ENCODE results near the gene SLC7A14. TPM values are rescaled to one million over a fixed set of nuclear protein-coding genes. Genes with fewer than 3 reads are reported as not detected.

The SLC7A14 gene
- total RNA-seq, 2 donors from 2014 or later, result 0.26 TPM; not detected in 1

DNA sequence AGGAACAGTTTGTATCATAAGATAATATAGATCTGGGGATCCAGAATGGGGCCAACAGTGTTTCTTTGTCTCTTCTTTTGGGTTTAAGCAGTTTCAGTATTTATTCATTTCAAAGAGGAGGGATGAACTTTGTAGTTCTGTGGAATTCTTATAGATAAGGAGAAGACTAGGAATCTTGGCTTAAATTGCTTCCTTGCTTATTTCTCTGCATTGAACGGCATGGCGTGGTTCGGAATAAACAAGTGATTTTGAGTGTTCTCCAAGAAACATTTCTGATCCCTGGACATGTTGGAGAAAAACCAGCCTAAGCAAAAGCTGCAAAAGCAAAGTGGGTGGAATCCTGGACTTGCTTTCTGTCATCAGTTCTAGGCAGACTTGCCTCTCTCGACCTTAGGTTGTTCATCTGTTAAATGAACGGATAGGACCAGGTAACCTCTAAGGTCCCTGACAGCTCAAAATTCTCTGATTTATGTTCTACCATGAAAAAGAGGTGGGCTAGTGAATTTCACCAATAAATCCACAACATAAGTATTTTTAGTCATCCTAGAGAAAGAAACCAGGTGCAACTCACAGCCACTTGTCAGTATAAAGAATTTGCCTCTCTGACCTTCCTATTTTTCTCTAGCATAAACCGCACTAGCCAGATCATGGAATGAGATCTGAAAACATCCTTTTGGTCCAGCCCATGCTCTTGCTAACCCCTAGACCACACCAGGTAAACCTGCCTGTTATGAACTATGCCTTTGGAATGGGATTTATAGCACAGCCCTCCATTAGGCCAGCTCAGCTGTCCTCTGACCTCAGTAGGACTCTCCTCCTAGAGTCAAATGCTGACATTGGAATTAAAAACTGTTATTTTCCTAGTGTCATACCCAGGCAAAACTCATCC, 88.4 kb downstream of the SLC7A14 start:
- ATAC-seq, result no peak
- 73 to 82% methylated on average over 6 of the region's 6 CpGs for WGBS, 2 donors
- TF ChIP-seq POLR2A (IDR thresholded peaks at IDR 0.05), result no peak
- no peak for TF ChIP-seq CTCF (IDR thresholded peaks at IDR 0.05)
- no peaks in the 10 kb centered on the region for H3K4me1 ChIP-seq
- H3K36me3 ChIP-seq (replicated peaks in 1 of 2; ENCODE audit: insufficient read depth in 1 of 2, low read depth in 2 of 2), result no peaks in the 10 kb centered on the region
- no peak overlapping the region for H3K4me3 ChIP-seq
- no peaks in the 10 kb centered on the region for H3K27me3 ChIP-seq
- H3K9me3 ChIP-seq, result no peaks in the 10 kb centered on the region
- intact Hi-C loops (cut with DNase I), result no loop called here
- H3K27ac ChIP-seq, result no peak overlapping the region
- DNase-seq, result no peak

DNA sequence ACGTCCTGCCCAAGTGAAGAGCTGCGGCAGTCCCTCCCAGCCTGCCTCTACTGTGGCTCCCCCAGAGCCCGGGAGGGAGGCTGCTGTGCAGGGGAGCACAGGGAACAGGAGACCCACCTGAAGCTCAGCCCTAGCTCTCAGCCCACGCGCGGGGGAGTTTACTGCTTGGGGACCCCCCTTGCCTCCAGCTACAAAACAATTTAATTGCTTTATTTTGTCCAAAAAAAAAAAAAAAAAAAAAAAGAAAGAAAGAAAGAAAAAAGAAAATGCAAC, 89.1 kb downstream of the SLC7A14 start:
- no peaks in the 10 kb centered on the region for H3K9me3 ChIP-seq
- no peaks in the 10 kb centered on the region for H3K36me3 ChIP-seq (replicated peaks in 1 of 2; ENCODE audit: insufficient read depth in 1 of 2, low read depth in 2 of 2)
- intact Hi-C loops (cut with DNase I), result no loop called here
- 79 to 91% methylated on average over 4 to 5 of the region's 6 CpGs for WGBS, 2 donors
- ATAC-seq (no peak), DNase-seq (no peak)
- no peaks in the 10 kb centered on the region for H3K27me3 ChIP-seq
- no peak overlapping the region for H3K4me3 ChIP-seq
- no peaks in the 10 kb centered on the region for H3K4me1 ChIP-seq
- TF ChIP-seq CTCF (IDR thresholded peaks at IDR 0.05), result no peak
- TF ChIP-seq POLR2A (IDR thresholded peaks at IDR 0.05), result no peak
- no peak overlapping the region for H3K27ac ChIP-seq

DNA sequence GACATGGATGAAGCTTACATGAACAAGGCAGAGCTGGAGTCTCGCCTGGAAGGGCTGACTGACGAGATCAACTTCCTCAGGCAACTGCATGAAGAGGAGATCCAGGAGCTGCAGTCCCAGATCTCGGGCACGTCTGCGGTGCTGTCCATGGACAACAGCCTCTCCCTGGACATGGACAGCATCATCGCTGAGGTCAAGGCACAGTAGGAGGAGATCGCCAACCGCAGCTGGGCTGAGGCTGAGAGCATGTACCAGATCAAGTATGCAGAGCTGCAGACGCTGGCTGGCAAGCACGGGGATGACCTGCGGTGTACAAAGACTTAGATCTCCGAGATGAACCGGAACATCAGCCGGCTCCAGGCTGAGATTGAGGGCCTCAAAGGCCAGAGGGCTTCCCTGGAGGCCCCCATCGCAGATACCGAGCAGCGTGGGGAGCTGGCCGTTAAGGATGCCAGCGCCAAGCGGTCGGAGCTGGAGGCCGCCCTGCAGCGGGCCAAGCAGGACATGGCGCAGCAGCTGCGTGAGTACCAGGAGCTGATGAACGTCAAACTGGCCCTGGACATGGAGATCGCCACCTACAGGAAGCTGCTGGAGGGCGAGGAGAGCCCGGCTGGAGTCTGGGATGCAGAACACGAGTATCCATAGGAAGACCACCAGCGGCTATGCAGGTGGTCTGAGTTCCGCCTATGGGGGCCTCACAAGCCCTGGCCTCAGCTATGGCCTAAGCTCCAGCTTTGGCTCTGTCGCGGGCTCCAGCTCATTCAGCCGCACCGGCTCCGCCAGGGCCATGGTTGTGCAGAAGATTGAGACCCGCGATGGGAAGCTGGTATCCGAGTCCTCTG, 89.6 kb downstream of the SLC7A14 start:
- H3K9me3 ChIP-seq, result no peaks in the 10 kb centered on the region
- H3K27me3 ChIP-seq, result no peaks in the 10 kb centered on the region
- 80 to 81% methylated on average over 13 to 39 of the region's 40 CpGs for WGBS, 2 donors
- ATAC-seq, result no peak
- intact Hi-C loops (cut with DNase I), result no loop called here
- no peaks in the 10 kb centered on the region for H3K4me1 ChIP-seq
- H3K4me3 ChIP-seq, result no peak overlapping the region
- TF ChIP-seq POLR2A (IDR thresholded peaks at IDR 0.05) (no peak), CTCF (IDR thresholded peaks at IDR 0.05) (no peak)
- DNase-seq, result no peak
- no peak overlapping the region for H3K27ac ChIP-seq
- H3K36me3 ChIP-seq (replicated peaks in 1 of 2; ENCODE audit: insufficient read depth in 1 of 2, low read depth in 2 of 2), result no peaks in the 10 kb centered on the region

- Histone ChIP-seq H3K4me3 (no peak overlapping the region), H3K36me3 (replicated peaks in 1 of 2; ENCODE audit: insufficient read depth in 1 of 2, low read depth in 2 of 2) (no peaks in the 10 kb centered on the region), H3K4me1 (no peaks in the 10 kb centered on the region), H3K27me3 (no peaks in the 10 kb centered on the region), H3K27ac (no peak overlapping the region), H3K9me3 (no peaks in the 10 kb centered on the region)
- intact Hi-C loops (cut with DNase I), result no loop called here
- TF ChIP-seq CTCF (IDR thresholded peaks at IDR 0.05) (no peak), POLR2A (IDR thresholded peaks at IDR 0.05) (no peak)
- ATAC-seq (no peak), DNase-seq (no peak)
- 77 to 85% methylated on average over 4 of the region's 4 CpGs for WGBS, 2 donors
These were observed 91.1 kb downstream of the SLC7A14 start for GRCh38 chr3:170494766-170495165.
